ENCODE results near the gene MEF2C.

Gene MEF2C

GRCh38 chr5:88825584-88826315, 57.2 kb downstream of the MEF2C start:
- Mint-ChIP-seq H3K27ac (peak overlapping the region; percentile 87), H3K9me3 (no peaks in the 10 kb centered on the region), H3K4me1 (ENCODE audit: low read depth) (peaks cover 52% of the 10 kb centered on the region), H3K27me3 (no peaks in the 10 kb centered on the region), H3K4me3 (peak overlapping the region; percentile 8), H3K36me3 (ENCODE audit: low read depth) (peaks cover 12% of the 10 kb centered on the region)
- intact Hi-C loops (cut with micrococcal nuclease): loop anchor here (2.0 to 10.0 kb wide), 4 partner anchors 19 to 93 kb away; partner anchors contain the start of gene MEF2C

- Mint-ChIP-seq H3K36me3 (ENCODE audit: low read depth) (peaks cover 12% of the 10 kb centered on the region), H3K9me3 (no peaks in the 10 kb centered on the region), H3K4me1 (ENCODE audit: low read depth) (peaks cover 45% of the 10 kb centered on the region), H3K27ac (peak overlapping the region; percentile 87), H3K4me3 (peak overlapping the region; percentile 9), H3K27me3 (no peaks in the 10 kb centered on the region)
- intact Hi-C loops (cut with micrococcal nuclease): loop anchor here (5.0 to 10.0 kb wide), 3 partner anchors 38 to 93 kb away; no protein-coding TSS in a partner anchor
Measured at GRCh38 chr5:88824892-88825583, 57.9 kb downstream of the MEF2C start.

- intact Hi-C loops (cut with micrococcal nuclease): loop anchor here (5.0 to 10.0 kb wide), 2 partner anchors 37 to 59 kb away; no protein-coding TSS in a partner anchor
- H3K9me3 Mint-ChIP-seq: no peaks in the 10 kb centered on the region
- H3K4me3 Mint-ChIP-seq: no peak overlapping the region
- H3K36me3 Mint-ChIP-seq (ENCODE audit: low read depth): peaks cover 12% of the 10 kb centered on the region
- H3K27ac Mint-ChIP-seq: peak overlapping the region; percentile 61
- H3K4me1 Mint-ChIP-seq (ENCODE audit: low read depth): peaks cover 42% of the 10 kb centered on the region
- H3K27me3 Mint-ChIP-seq: no peaks in the 10 kb centered on the region
Measured at GRCh38 chr5:88824141-88824540, 58.8 kb downstream of the MEF2C start.

GRCh38 chr5:88823201-88823600, 59.8 kb downstream of the MEF2C start:
- Mint-ChIP-seq H3K4me1 (ENCODE audit: low read depth) (peaks cover 38% of the 10 kb centered on the region), H3K4me3 (no peak overlapping the region), H3K27me3 (no peaks in the 10 kb centered on the region), H3K36me3 (ENCODE audit: low read depth) (peaks cover 12% of the 10 kb centered on the region), H3K27ac (peak overlapping the region; percentile 61), H3K9me3 (no peaks in the 10 kb centered on the region)
- intact Hi-C loops (cut with micrococcal nuclease): loop anchor here (5.0 to 10.0 kb wide), 2 partner anchors 36 to 58 kb away; no protein-coding TSS in a partner anchor

- H3K27ac Mint-ChIP-seq: no peak overlapping the region
- H3K36me3 Mint-ChIP-seq (ENCODE audit: low read depth): peaks cover 12% of the 10 kb centered on the region
- no peak overlapping the region for H3K4me3 Mint-ChIP-seq
- H3K27me3 Mint-ChIP-seq: no peaks in the 10 kb centered on the region
- peaks cover 26% of the 10 kb centered on the region for H3K4me1 Mint-ChIP-seq (ENCODE audit: low read depth)
- no peaks in the 10 kb centered on the region for H3K9me3 Mint-ChIP-seq
- intact Hi-C loops (cut with micrococcal nuclease): loop anchor here (5.0 to 10.0 kb wide), 2 partner anchors 34 to 56 kb away; no protein-coding TSS in a partner anchor
Measured at GRCh38 chr5:88821161-88821560, 61.8 kb downstream of the MEF2C start.

GRCh38 chr5:88820581-88820980, 62.4 kb downstream of the MEF2C start:
- Mint-ChIP-seq H3K9me3 (no peaks in the 10 kb centered on the region), H3K36me3 (ENCODE audit: low read depth) (peaks cover 12% of the 10 kb centered on the region), H3K27me3 (no peaks in the 10 kb centered on the region), H3K27ac (no peak overlapping the region), H3K4me1 (ENCODE audit: low read depth) (peaks cover 20% of the 10 kb centered on the region), H3K4me3 (no peak overlapping the region)
- intact Hi-C loops (cut with micrococcal nuclease): loop anchor here (5.0 to 10.0 kb wide), 2 partner anchors 33 to 56 kb away; no protein-coding TSS in a partner anchor

GRCh38 chr5:88819301-88819999, 63.5 kb downstream of the MEF2C start:
- Mint-ChIP-seq H3K4me3 (no peak overlapping the region), H3K27ac (no peak overlapping the region), H3K36me3 (ENCODE audit: low read depth) (peaks cover 12% of the 10 kb centered on the region), H3K27me3 (no peaks in the 10 kb centered on the region), H3K9me3 (no peaks in the 10 kb centered on the region), H3K4me1 (ENCODE audit: low read depth) (peaks cover 16% of the 10 kb centered on the region)
- intact Hi-C loops (cut with micrococcal nuclease): no loop called here

GRCh38 chr5:88818296-88818695, 64.7 kb downstream of the MEF2C start:
- H3K9me3 Mint-ChIP-seq: no peaks in the 10 kb centered on the region
- H3K36me3 Mint-ChIP-seq (ENCODE audit: low read depth): peaks cover 5% of the 10 kb centered on the region
- H3K27ac Mint-ChIP-seq: no peak overlapping the region
- no peak overlapping the region for H3K4me3 Mint-ChIP-seq
- no peaks in the 10 kb centered on the region for H3K27me3 Mint-ChIP-seq
- intact Hi-C loops (cut with micrococcal nuclease): no loop called here
- peaks cover 11% of the 10 kb centered on the region for H3K4me1 Mint-ChIP-seq (ENCODE audit: low read depth)

- Mint-ChIP-seq H3K4me3 (no peak overlapping the region), H3K9me3 (no peaks in the 10 kb centered on the region), H3K4me1 (ENCODE audit: low read depth) (peaks cover 21% of the 10 kb centered on the region), H3K27me3 (no peaks in the 10 kb centered on the region), H3K27ac (no peak overlapping the region), H3K36me3 (ENCODE audit: low read depth) (no peaks in the 10 kb centered on the region)
- intact Hi-C loops (cut with micrococcal nuclease): no loop called here
Measured at GRCh38 chr5:88816195-88816594, 66.8 kb downstream of the MEF2C start.

GRCh38 chr5:88815050-88815789, 67.8 kb downstream of the MEF2C start:
- no peaks in the 10 kb centered on the region for H3K36me3 Mint-ChIP-seq (ENCODE audit: low read depth)
- no peaks in the 10 kb centered on the region for H3K9me3 Mint-ChIP-seq
- intact Hi-C loops (cut with micrococcal nuclease): no loop called here
- peaks cover 21% of the 10 kb centered on the region for H3K4me1 Mint-ChIP-seq (ENCODE audit: low read depth)
- no peak overlapping the region for H3K4me3 Mint-ChIP-seq
- H3K27ac Mint-ChIP-seq: no peak overlapping the region
- H3K27me3 Mint-ChIP-seq: no peaks in the 10 kb centered on the region

GRCh38 chr5:88813805-88814575, 69.0 kb downstream of the MEF2C start:
- Mint-ChIP-seq H3K9me3 (no peaks in the 10 kb centered on the region), H3K4me1 (ENCODE audit: low read depth) (peaks cover 16% of the 10 kb centered on the region), H3K36me3 (ENCODE audit: low read depth) (no peaks in the 10 kb centered on the region), H3K27me3 (no peaks in the 10 kb centered on the region), H3K4me3 (no peak overlapping the region), H3K27ac (no peak overlapping the region)
- intact Hi-C loops (cut with micrococcal nuclease): no loop called here

GRCh38 chr5:88813244-88813643, 69.7 kb downstream of the MEF2C start:
- intact Hi-C loops (cut with micrococcal nuclease): no loop called here
- Mint-ChIP-seq H3K9me3 (no peaks in the 10 kb centered on the region), H3K4me1 (ENCODE audit: low read depth) (peaks cover 16% of the 10 kb centered on the region), H3K27ac (no peak overlapping the region), H3K4me3 (no peak overlapping the region), H3K27me3 (no peaks in the 10 kb centered on the region), H3K36me3 (ENCODE audit: low read depth) (no peaks in the 10 kb centered on the region)

GRCh38 chr5:88808153-88808552, 74.8 kb downstream of the MEF2C start:
- Mint-ChIP-seq H3K4me3 (no peak overlapping the region), H3K4me1 (ENCODE audit: low read depth) (peaks cover 20% of the 10 kb centered on the region), H3K27me3 (no peaks in the 10 kb centered on the region), H3K27ac (no peak overlapping the region), H3K9me3 (no peaks in the 10 kb centered on the region), H3K36me3 (ENCODE audit: low read depth) (peaks cover 12% of the 10 kb centered on the region)
- intact Hi-C loops (cut with micrococcal nuclease): no loop called here
